Epithelial cell of proximal tubule (primary cell): ENCODE data around the gene ADGB. TPM values are rescaled to one million over a fixed set of nuclear protein-coding genes. Genes with fewer than 3 reads are reported as not detected.
"Not testable (repeated sequence)": the region's sequence is repeated elsewhere in the genome, so short reads cannot be mapped to it uniquely, and the experiment has no call there.

Source experiments
- DNase-seq: peaks from one replicate; pipeline ENCODE4 v3.0.0-alpha.2; 2011; ENCODE audit warnings: low read depth
- H3K4me3 ChIP-seq: 2 replicates; pipeline ENCODE4 v1.5.1; 2011; ENCODE audit warnings: low read depth, mild to moderate bottlenecking, low read length
- total RNA-seq: library from RNA; depleted of rRNA; stranded (reverse); fragments of >200 nt; gene quantifications from 2 replicates; pipeline ENCODE4 v1.2.3, GENCODE V29; 2015
- TF ChIP-seq, protein P1 (sequence below): conservative IDR thresholded peaks from 2 replicates; pipeline ENCODE4 v1.5.1; 2012; ENCODE audit warnings: low read depth, mild to moderate bottlenecking, low read length

Gene ADGB
- total RNA-seq, result not detected in 2 replicates

DNA sequence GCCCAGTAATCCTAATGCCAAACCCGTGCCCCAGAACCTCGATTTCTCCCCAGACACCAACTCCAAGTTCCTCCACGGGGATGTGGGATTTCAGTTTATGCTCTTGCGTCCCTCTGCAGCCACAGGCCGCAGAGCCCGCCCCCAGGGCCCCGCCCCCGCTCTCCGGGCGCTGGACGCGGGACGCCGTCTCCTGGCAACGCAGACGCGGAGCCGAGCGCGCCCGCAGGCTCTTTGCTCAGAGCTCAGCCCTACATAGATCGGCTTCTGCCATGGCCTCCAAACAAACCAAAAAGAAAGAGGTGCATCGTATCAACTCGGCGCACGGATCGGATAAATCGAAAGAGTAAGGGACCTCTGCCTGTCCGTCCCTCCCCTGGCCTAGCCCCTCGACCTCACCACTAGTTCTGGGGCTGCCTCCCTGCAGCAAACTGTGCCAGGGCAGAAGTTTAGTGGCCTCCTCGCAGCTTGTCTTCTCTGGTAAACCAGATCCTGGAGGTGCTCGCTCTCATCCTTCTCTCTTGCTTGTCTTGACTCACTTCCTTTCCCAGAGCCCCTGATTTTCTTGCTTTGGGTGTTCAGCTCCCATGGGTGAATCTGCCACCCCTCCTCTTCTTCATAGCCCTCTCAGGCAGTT, at the start of gene ADGB:
Gene ADGB, plus strand, starts transcription at position 201 of the 634 bp plus-strand sequence. Its CDS starts 69 bp downstream, at position 270.
- TF ChIP-seq, protein P1, sequence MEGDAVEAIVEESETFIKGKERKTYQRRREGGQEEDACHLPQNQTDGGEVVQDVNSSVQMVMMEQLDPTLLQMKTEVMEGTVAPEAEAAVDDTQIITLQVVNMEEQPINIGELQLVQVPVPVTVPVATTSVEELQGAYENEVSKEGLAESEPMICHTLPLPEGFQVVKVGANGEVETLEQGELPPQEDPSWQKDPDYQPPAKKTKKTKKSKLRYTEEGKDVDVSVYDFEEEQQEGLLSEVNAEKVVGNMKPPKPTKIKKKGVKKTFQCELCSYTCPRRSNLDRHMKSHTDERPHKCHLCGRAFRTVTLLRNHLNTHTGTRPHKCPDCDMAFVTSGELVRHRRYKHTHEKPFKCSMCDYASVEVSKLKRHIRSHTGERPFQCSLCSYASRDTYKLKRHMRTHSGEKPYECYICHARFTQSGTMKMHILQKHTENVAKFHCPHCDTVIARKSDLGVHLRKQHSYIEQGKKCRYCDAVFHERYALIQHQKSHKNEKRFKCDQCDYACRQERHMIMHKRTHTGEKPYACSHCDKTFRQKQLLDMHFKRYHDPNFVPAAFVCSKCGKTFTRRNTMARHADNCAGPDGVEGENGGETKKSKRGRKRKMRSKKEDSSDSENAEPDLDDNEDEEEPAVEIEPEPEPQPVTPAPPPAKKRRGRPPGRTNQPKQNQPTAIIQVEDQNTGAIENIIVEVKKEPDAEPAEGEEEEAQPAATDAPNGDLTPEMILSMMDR, result no peak
- DNase-seq, result no peak
- peak within 1 kb of the TSS; percentile 50 for H3K4me3 ChIP-seq

DNA sequence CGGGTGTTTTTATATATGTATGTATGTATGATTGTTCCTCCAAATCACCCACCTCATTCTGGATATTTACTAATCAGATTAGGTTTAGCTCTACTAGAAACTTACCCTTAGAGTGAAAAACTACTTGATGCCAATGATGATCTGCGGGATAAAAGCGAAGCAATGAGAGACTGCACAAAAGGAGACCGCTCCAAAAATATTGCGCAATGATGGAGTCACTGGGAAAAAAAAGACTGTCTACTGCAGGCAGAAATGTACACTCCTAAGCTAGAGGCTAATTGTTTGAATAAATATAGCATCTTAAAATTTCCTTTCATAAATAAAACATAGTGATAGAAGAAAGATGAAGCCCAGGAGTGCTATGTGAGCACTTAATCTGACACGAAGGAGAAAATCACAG, 47.9 kb upstream of the ADGB start:
- TF ChIP-seq, protein P1, result no peak
- no peak for DNase-seq
- H3K4me3 ChIP-seq, result no peak overlapping the region

DNA sequence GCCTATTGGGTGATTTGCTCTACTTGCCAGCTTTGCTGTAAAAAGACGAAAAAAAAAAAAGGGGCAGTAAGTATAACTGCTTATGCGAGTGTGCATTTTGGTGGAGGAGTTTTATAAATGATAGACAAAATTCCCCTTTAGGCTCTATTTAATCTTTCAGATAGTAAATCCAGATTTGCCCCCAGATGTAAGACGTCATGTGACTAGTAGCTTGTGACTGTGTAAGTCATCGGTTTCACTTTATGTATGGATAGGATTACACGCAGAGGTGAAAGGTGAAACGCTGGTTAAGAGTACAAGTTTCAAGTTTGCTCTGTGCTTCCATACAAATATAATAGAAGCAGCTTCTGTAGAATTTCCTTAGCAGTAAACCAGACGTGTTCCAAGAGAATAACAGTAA, 47.2 kb upstream of the ADGB start:
- no peak for DNase-seq
- TF ChIP-seq, protein P1, result no peak
- H3K4me3 ChIP-seq, result no peak overlapping the region

DNA sequence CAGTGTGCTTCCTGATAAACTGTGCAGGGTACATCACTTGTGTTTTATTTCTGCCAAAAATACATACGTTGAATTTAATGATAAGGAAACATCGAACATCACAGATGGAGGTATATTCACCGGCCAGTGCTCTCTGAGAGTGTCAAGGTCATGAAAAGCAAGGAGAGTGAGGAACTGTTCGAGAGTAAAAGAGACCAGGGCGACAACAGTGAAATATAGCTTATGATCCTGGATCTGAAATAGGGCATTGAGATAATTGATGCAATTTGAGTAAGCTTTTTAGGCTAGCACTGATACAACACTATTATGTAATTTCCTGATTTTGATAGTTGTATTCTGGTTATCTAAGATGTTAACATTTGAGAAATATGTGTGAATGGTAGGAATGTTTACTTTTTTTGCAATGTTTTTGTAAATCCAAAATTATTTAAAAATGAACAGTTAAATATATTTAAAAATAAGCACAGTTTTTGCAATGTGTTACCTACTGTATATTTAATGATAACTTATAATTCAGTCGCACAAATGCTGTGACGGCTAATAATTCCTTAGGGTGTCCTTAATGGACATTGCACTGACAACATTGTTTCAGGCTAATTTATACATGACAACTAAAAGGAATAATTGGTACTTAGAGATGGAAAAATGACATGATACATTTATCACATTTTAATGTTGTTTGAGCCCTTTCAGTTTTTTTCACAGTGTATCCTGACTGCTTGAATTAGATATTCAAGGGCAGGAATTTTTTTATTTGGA, 45.2 kb upstream of the ADGB start:
- TF ChIP-seq, protein P1, result no peak
- H3K4me3 ChIP-seq, result no peak overlapping the region
- DNase-seq, result no peak

DNA sequence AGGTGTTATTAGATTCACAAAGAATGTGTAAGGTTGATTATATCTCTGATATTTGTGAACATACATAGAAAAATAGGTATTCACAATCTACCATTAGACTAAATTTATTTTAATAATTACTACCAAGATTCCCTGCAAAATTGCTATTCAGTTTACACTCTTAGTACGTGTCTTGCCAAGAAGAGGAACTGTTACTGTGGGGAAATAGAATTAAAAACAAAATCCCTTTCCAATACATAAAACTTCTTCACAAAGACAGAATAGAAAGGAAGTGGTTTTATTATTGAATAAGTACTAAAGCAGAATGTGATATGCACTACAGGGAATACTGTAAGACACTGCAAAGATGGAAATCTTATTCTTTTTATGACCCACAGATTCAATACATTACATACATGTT, 38.2 kb upstream of the ADGB start:
- DNase-seq, result no peak
- TF ChIP-seq, protein P1, result no peak
- no peak overlapping the region for H3K4me3 ChIP-seq

DNA sequence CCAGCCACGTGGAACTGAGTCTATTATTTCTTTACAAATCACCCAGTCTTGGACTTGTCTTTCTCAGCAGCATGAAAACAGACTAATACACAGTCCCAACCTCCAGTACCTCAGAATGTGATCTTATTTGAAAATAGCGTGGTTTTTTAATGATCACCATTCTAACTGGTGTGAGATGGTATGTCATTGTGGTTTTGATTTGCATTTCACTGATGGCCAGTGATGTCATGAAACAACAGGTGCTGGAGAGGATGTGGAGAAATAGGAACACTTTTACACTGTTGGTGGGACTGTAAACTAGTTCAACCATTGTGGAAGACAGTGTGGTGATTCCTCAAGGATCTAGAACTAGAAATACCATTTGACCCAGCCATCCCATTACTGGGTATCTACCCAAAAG, 32.1 kb upstream of the ADGB start:
- DNase-seq, result not testable (repeated sequence)

DNA sequence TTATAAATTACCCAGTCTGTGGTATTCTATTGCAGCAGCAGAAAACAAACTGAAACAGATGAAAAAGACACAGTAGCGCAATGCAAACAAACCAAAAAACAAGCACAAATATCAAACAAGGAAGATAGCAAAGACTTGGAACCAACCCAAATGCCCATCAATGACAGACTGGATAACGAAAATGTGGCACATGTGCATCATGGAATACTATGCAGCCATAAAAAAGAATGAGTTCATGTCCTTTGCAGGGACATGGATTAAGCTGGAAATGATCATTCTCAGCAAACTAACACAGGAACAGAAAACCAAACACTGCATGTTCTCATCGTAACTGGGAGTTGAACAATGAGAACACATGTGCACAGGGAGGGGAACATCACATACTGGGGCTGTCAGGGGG, 30.2 kb upstream of the ADGB start:
- not testable (repeated sequence) for H3K4me3 ChIP-seq, DNase-seq

More for the DNA sequence above, 32.1 kb upstream of the ADGB start:
- not testable (repeated sequence) for H3K4me3 ChIP-seq

DNA sequence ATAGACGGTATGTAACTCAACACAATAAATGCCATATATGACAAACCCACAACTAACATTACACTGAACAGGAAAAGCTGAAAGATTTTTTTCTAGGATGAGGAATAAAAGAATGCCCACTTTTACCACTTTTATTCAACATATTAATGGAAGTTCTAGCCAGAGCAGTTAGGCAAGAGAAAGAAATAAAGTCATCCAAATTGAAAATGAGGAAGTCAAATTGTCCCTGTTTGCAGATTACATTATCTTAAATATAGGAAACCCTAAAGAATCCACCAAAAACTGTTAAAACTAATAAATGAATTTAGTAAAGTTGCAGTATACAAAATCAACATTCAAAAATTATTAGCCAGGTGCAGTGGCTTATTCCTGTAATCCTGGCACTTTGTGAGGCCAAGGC, 24.6 kb upstream of the ADGB start:
- TF ChIP-seq, protein P1, result no peak
- H3K4me3 ChIP-seq, result no peak overlapping the region
- DNase-seq, result no peak
